Epithelial cell of proximal tubule (primary cell): ENCODE measurements around the gene MAP3K15. TPM values are rescaled to one million over a fixed set of nuclear protein-coding genes. Genes with fewer than 3 reads are reported as not detected.

ENCODE experiments used
- DNase-seq: peaks from one replicate; pipeline ENCODE4 v3.0.0-alpha.2; 2011; ENCODE audit warnings: low read depth
- H3K4me3 ChIP-seq: 2 replicates; pipeline ENCODE4 v1.5.1; 2011; ENCODE audit warnings: low read depth, mild to moderate bottlenecking, low read length
- total RNA-seq: library from RNA; depleted of rRNA; stranded (reverse); fragments of >200 nt; gene quantifications from 2 replicates; pipeline ENCODE4 v1.2.3, GENCODE V29; 2015
- TF ChIP-seq, protein P1 (sequence below): conservative IDR thresholded peaks from 2 replicates; pipeline ENCODE4 v1.5.1; 2012; ENCODE audit warnings: low read depth, mild to moderate bottlenecking, low read length

Gene MAP3K15
- total RNA-seq, 1 donor from 2014 or later: 6.1 TPM

DNA sequence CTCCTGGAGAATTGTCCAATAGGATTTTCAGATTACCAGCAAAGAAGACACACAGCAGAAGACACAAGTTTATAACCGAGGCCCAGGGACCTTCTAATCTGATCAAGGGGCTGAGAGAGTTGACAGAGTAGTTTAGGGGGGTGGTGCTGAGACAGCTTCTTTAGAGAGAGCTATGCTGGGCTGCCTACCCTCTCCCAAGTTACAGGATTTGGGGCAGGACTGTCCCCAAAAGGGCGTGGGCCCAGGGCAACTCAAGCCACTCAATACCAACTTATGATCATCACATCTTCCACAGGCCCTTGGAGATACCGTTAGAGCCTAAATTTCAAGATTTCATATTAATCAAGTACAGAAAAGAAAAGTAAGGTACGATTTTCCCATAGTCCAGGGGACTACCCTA is 128.6 kb downstream of the MAP3K15 start:
- no peak for DNase-seq
- H3K4me3 ChIP-seq: no peak overlapping the region
- TF ChIP-seq, protein P1, sequence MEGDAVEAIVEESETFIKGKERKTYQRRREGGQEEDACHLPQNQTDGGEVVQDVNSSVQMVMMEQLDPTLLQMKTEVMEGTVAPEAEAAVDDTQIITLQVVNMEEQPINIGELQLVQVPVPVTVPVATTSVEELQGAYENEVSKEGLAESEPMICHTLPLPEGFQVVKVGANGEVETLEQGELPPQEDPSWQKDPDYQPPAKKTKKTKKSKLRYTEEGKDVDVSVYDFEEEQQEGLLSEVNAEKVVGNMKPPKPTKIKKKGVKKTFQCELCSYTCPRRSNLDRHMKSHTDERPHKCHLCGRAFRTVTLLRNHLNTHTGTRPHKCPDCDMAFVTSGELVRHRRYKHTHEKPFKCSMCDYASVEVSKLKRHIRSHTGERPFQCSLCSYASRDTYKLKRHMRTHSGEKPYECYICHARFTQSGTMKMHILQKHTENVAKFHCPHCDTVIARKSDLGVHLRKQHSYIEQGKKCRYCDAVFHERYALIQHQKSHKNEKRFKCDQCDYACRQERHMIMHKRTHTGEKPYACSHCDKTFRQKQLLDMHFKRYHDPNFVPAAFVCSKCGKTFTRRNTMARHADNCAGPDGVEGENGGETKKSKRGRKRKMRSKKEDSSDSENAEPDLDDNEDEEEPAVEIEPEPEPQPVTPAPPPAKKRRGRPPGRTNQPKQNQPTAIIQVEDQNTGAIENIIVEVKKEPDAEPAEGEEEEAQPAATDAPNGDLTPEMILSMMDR: no peak

DNA sequence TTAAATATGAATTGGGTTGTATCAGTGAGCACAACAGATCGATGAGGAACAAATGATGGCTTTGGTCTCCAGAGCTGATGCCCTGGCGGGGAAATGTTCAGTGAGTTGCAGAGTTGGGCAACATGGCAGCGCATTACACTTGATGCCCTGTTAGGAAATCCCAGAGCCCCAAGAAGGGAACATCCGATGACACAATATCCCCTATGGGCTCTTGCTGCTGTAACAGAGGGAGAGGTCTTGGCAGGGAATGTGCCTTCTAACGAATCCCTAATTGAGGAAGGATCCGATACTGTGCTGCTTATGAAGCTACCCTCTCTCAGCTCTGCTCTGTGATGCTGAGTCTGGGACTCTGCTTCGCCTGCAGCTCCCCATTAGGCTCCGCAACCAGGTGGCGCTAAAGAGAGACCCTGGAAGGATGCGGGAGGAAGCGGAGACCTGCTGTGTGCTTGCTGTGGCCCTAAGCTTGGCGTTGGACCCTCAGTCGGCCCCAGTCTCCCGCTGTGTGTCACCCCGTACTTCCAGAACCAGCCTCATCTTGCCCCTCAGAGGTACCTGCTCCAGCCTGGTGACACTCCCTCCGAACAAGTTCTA is 132.7 kb downstream of the MAP3K15 start:
- TF ChIP-seq, protein P1: peak; percentile 72
- DNase-seq: no peak
- no peak overlapping the region for H3K4me3 ChIP-seq

DNA sequence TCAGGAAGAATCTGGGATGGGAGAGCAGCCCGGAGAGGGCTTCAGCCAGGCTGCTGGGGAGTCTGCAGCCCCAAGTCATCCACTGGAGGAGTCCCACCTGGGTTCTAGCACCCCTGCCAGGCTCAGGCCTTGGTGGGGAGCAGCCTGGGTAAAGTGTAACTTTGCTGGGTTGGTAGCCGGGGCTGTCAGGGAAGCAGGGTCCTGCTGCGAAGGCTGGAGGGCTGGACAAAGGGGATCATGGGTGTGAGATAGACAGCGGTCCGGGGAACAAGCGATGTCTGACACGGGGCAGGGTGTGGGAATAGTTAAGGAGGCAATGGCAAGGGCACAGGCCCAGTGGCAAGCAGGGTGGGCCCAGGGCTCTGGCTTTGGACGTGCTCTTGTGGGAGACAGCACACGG is 134.0 kb downstream of the MAP3K15 start:
- no peak for DNase-seq
- TF ChIP-seq, protein P1: no peak
- no peak overlapping the region for H3K4me3 ChIP-seq

DNA sequence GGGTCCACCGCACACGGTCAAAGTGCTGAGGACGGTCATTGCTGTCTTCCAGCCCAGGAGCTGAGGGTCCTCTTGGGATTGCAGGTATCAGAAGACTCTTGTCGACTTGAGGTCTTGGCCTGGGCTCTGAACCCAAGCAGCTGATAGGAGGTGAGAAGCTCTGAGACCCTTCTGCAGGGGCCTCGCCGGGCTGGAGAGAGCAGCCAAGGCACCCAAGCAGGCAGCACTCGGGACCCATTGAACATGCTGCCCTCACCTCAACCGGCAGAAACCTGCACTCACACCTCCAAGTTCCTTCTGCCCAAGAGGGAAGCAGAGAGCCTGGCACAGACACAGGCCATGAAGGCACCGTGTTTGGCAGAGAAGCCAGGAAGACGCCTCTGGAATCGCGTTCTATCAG is 137.5 kb downstream of the MAP3K15 start:
- TF ChIP-seq, protein P1: no peak
- H3K4me3 ChIP-seq: no peak overlapping the region
- DNase-seq: no peak

DNA sequence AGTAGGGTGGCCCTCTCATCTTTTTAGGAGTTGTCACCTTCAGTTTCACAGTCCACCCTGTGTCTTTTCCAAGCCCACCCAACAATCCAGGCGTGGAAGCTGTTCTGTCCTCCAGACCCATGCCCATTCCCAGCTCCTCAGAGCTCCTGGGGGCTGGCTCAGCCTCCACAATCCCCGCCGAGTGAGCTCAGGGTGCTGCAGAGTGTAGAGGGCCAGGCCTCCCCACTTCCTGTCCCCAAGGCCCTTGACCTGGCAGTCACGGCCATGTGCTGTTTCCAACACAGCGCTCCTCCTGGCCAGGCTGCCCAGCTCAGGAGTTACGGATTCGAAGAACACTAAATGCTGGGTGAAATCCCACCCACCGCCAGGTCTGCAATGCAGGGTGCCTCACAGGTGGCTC is 139.8 kb downstream of the MAP3K15 start:
- TF ChIP-seq, protein P1: no peak
- DNase-seq: no peak
- H3K4me3 ChIP-seq: no peak overlapping the region

DNA sequence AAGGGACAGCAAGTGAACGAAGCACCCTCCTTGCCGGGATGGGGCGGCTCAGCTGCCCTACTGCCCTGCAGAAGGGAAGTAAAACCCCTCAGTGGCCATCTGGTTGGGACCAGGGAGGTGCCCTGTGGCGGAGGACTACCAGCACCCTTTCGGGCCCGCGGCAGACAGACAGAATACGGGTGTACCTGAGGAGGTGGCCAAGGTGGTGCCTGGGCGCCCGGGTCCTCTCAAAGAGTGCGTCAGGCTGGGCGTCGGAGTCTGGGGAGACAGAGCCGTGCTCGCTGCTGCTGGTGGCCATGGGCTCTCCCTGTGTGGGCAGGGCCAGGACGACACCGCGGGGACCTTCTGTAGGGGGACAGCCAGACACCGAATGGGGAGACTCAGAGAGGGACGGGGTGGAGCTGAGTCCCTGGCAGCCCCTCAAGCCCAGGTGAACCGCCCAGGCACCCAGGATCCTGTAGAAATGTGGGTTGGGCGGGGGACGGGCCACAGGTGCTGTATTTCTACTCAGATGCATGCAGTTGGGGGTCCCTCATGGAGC is 141.9 kb downstream of the MAP3K15 start:
- no peak overlapping the region for H3K4me3 ChIP-seq
- DNase-seq: no peak
- TF ChIP-seq, protein P1: no peak
